Astrocyte of the cerebellum (primary cell): ENCODE measurements around the gene RRP1B.

Source experiments
- DNase-seq: peaks from one replicate; pipeline ENCODE4 v3.0.0-alpha.2; 2011; ENCODE audit warnings: low read depth
- H3K4me3 ChIP-seq: 2 replicates; pipeline ENCODE4 v1.5.1; 2011; ENCODE audit warnings: mild to moderate bottlenecking, low read depth, low read length, moderate library complexity
- in situ Hi-C: cut with HindIII; loops from 2 replicates; pipeline ENCODE4 v1.10.0; 2017; ENCODE audit warnings: low sequenced_read_pairs
- TF ChIP-seq, protein P1 (sequence below): IDR thresholded peaks from 2 replicates; pipeline ENCODE4 v1.5.1; 2012; ENCODE audit warnings: low read length, low read depth, moderate library complexity, mild to moderate bottlenecking; ENCODE audit errors: missing control alignments

Gene RRP1B

DNA sequence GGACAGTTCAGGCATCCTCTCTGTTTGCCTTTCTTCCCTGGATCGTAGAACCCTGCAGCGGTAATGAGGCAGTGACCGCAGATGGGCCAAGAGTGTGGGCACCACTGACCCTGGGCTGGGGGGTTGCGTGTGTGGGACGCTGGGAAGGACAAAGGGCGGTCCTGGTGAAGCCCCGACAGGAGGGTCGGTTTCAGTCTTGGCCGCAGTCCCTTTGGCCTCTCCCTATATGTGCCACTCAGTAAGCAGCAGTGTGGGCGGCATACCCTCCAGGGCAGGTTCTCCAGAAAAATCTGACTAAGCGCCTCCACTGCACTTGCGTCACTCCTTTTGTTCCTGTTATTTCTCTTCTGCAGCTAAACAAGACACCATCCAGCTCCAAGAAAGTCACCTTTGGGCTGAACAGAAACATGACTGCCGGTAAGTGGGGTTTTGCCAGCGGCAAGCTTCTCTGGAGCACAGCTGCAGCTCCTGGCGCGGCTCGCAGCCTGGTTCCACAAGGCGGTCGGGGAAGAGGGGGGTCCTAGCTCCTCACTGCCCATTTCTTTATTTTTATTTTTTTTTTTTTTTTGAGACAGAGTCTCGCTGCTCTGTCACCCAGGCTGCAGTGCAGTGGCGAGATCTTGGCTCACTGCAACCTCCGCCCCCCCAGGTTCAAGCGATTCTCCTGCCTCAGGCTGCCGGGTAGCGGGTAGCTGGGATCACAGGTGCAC is 31.9 kb downstream of the RRP1B start:
- TF ChIP-seq, protein P1, sequence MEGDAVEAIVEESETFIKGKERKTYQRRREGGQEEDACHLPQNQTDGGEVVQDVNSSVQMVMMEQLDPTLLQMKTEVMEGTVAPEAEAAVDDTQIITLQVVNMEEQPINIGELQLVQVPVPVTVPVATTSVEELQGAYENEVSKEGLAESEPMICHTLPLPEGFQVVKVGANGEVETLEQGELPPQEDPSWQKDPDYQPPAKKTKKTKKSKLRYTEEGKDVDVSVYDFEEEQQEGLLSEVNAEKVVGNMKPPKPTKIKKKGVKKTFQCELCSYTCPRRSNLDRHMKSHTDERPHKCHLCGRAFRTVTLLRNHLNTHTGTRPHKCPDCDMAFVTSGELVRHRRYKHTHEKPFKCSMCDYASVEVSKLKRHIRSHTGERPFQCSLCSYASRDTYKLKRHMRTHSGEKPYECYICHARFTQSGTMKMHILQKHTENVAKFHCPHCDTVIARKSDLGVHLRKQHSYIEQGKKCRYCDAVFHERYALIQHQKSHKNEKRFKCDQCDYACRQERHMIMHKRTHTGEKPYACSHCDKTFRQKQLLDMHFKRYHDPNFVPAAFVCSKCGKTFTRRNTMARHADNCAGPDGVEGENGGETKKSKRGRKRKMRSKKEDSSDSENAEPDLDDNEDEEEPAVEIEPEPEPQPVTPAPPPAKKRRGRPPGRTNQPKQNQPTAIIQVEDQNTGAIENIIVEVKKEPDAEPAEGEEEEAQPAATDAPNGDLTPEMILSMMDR: no peak
- in situ Hi-C loops: no loop called here
- DNase-seq: no peak
- no peak overlapping the region for H3K4me3 ChIP-seq

- TF ChIP-seq, protein P1: no peak
- no peak for DNase-seq
- H3K4me3 ChIP-seq: no peak overlapping the region
- in situ Hi-C loops: no loop called here
Measured at GRCh38 chr21:43691801-43692200, 32.4 kb downstream of the RRP1B start.

DNA sequence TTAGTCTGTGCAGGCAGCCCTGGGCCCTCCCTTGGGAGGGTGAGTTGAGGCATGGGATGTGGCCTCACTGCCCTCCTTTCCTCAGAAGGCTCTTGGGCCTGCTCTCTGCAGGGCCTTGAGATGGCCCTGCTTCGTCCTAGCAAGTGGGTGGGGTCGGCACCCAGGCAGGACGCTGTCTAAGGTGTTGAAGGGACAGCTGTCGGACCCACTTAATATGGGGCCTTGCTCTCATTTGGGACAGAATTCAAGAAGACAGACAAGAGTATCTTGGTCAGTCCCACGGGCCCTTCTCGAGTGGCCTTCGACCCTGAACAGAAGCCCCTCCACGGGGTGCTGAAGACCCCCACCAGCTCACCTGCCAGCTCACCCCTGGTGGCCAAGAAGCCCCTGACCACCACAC is 33.6 kb downstream of the RRP1B start:
- in situ Hi-C loops: no loop called here
- no peak for DNase-seq
- TF ChIP-seq, protein P1: no peak
- H3K4me3 ChIP-seq: no peak overlapping the region

- TF ChIP-seq, protein P1: no peak
- DNase-seq: no peak
- no peak overlapping the region for H3K4me3 ChIP-seq
- in situ Hi-C loops: no loop called here
Measured at GRCh38 chr21:43693981-43694380, 34.6 kb downstream of the RRP1B start.

- no peak overlapping the region for H3K4me3 ChIP-seq
- in situ Hi-C loops: no loop called here
- no peak for DNase-seq
- TF ChIP-seq, protein P1: no peak
Measured at GRCh38 chr21:43694437-43695079, 35.2 kb downstream of the RRP1B start.

GRCh38 chr21:43696214-43696613 is 36.9 kb downstream of the RRP1B start:
- H3K4me3 ChIP-seq: no peak overlapping the region
- in situ Hi-C loops: no loop called here
- TF ChIP-seq, protein P1: no peak
- DNase-seq: no peak
